Spleen (tissue), 11 donors: Measurements from ENCODE around the gene ASCL5. TPM values are rescaled to one million over a fixed set of nuclear protein-coding genes. Genes with fewer than 3 reads are reported as not detected.

ENCODE experiments used
- DNase-seq: peaks from one replicate; pipeline ENCODE4 v3.0.0-alpha.2; 2020
- H3K27ac ChIP-seq, 8 donors: fragments of 200-600 bp; sonication (generic) in 7 of 8; 1 replicate in 4 of 8; 2 replicates in 4 of 8; pipeline versions ENCODE4 v1.5.0 to v1.8.0; 2016 to 2021; ENCODE audit warnings: inconsistent platforms in 4 of 8, mild to moderate bottlenecking in 4 of 8, moderate library complexity in 1 of 8
- H3K27me3 ChIP-seq, 7 donors: fragments of 200-600 bp; sonication (generic) in 6 of 7; replicated peaks in 1 of 7; 1 replicate in 4 of 7; 2 replicates in 3 of 7; pipeline versions ENCODE4 v1.5.0 to v1.8.0; 2016 to 2021; ENCODE audit warnings: inconsistent platforms in 3 of 7, mild to moderate bottlenecking in 1 of 7
- H3K36me3 ChIP-seq, 6 donors: fragments of 200-600 bp; sonication (generic) in 5 of 6; 1 replicate in 4 of 6; 2 replicates in 2 of 6; pipeline versions ENCODE4 v1.5.0 to v1.8.0; 2016 to 2021; ENCODE audit warnings: inconsistent platforms in 2 of 6
- H3K4me1 ChIP-seq, 6 donors: fragments of 200-600 bp; sonication (generic) in 5 of 6; 1 replicate in 3 of 6; 2 replicates in 3 of 6; pipeline versions ENCODE4 v1.5.0 to v1.8.0; 2016 to 2021; ENCODE audit warnings: inconsistent platforms in 3 of 6
- H3K4me3 ChIP-seq, 8 donors: fragments of 200-600 bp; sonication (generic) in 7 of 8; 1 replicate in 4 of 8; 2 replicates in 4 of 8; pipeline versions ENCODE4 v1.5.0 to v1.8.0; 2016 to 2021; ENCODE audit warnings: inconsistent platforms in 4 of 8, mild to moderate bottlenecking in 4 of 8, moderate library complexity in 2 of 8
- H3K9me3 ChIP-seq, 8 donors: fragments of 200-600 bp; sonication (generic) in 7 of 8; 1 replicate in 4 of 8; 2 replicates in 4 of 8; pipeline versions ENCODE4 v1.5.0 to v1.8.0; 2016 to 2021; ENCODE audit warnings: inconsistent platforms in 4 of 8
- POLR2A ChIP-seq, 3 donors: fragments of 450-650 bp; IDR thresholded peaks; one replicate each; pipeline ENCODE4 v1.5.1; 2017; ENCODE audit warnings: antibody characterized with exemption in 3 of 3, mild to moderate bottlenecking in 1 of 3
- POLR2AphosphoS5 ChIP-seq, 3 donors: sonication (generic); formaldehyde crosslinking; IDR thresholded peaks; one replicate each; pipeline ENCODE4 v1.5.1; 2017; ENCODE audit warnings: antibody characterized with exemption in 3 of 3
- WGBS, 5 donors: extraction: QIAGEN DNeasy Blood & Tissue Kit in 3 of 5; methylation state at CpG; one replicate each; pipeline versions ENCODE4 v1.1.5 to v1.1.7; 2013 to 2018; 5-methylcytosine and 5-hydroxymethylcytosine counted together
- intact Hi-C: fragments of 100-400 bp; cut with DNase I; formaldehyde crosslinking; loops from one replicate; pipeline ENCODE4 v1.15.0; 2023; ENCODE audit warnings: low total_unique reads
- polyA plus RNA-seq, 3 donors: library from polyadenylated mRNA; stranded (reverse); fragments of 200-250 nt; gene quantifications; one replicate each; pipeline ENCODE4 v1.2.1, GENCODE V29; 2013
- total RNA-seq, 7 donors: library from RNA; depleted of rRNA in 3 of 7; stranded (reverse); fragments of >200 nt in 3 of 7; fragmentation: NEBNext Ultra II Directional in 4 of 7; extraction: Animal tissue kit (Norgen Biotek cat#: 25700) in 4 of 7; gene quantifications; one replicate each; pipeline versions ENCODE4 v1.1.0 to v1.2.1, GENCODE V29; 2016 to 2021
- TF ChIP-seq, protein P1 (sequence below), 11 experiments: fragments of 200-600 bp in 7 of 11; fragments of 450-650 bp in 4 of 11; sonication (generic) in 4 of 11; IDR thresholded peaks in 8 of 11; conservative IDR thresholded peaks in 3 of 11; 1 replicate in 7 of 11; 2 replicates in 4 of 11; pipeline versions ENCODE4 v1.4.0 to v1.8.0; 2016 to 2021; ENCODE audit warnings: antibody characterized with exemption in 11 of 11, inconsistent platforms in 4 of 11, mild to moderate bottlenecking in 1 of 11
- donor health status: healthy with polysubstance abuse.
- donor health status: DM: no; HTN: no; CAD: no; lungs with moderate emphysema.
- donor health status: DM: no; HTN: no; CAD: no.
- donor health status: Bipolar disorder and iron deficiency.
- donor health status: healthy.
- donor health status: DM: no; HTN: no; CAD: no.
- donor health status: DM: yes; HTN: yes; CAD: no.

ASCL5 gene
- total and polyA plus RNA-seq, 10 donors, result 0.06 to 0.85 (median 0.09) TPM; not detected in 6

DNA sequence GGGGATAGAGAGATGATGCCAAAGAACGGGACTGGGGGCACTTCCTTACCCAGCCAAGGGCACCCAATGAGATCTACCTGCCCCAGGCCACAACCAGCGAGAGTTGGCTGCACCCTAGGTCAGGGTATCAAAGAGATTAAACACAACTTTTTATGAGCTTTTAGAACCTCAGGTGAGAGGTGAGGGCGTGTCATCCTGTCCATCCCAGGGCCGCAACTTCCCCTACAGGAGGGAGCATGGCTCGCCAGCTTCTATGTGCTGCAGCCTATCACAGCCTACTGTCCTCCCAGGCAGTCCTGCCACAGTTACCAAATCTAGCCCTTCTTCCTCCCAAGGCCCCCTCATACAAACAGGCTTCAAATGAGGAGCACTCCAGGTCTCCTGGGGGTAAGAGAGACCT lies 14.4 kb upstream of the ASCL5 start:
- WGBS, 5 donors, result 90 to 97% (median 95%) methylated on average over 5 of the region's 5 CpGs
- H3K27ac ChIP-seq, result no peak overlapping the region
- no peak overlapping the region for H3K4me3 ChIP-seq
- H3K4me1 ChIP-seq, result no peaks in the 10 kb centered on the region
- intact Hi-C loops, result no loop called here
- peaks cover 3 to 98% (median 58%) of the 10 kb centered on the region in 6 donors for H3K36me3 ChIP-seq
- TF ChIP-seq, protein P1, sequence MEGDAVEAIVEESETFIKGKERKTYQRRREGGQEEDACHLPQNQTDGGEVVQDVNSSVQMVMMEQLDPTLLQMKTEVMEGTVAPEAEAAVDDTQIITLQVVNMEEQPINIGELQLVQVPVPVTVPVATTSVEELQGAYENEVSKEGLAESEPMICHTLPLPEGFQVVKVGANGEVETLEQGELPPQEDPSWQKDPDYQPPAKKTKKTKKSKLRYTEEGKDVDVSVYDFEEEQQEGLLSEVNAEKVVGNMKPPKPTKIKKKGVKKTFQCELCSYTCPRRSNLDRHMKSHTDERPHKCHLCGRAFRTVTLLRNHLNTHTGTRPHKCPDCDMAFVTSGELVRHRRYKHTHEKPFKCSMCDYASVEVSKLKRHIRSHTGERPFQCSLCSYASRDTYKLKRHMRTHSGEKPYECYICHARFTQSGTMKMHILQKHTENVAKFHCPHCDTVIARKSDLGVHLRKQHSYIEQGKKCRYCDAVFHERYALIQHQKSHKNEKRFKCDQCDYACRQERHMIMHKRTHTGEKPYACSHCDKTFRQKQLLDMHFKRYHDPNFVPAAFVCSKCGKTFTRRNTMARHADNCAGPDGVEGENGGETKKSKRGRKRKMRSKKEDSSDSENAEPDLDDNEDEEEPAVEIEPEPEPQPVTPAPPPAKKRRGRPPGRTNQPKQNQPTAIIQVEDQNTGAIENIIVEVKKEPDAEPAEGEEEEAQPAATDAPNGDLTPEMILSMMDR (IDR thresholded peaks at IDR 0.05 in 8 of 11, conservative IDR thresholded peaks at IDR 0.05 in 3 of 11), result no peak
- TF ChIP-seq POLR2AphosphoS5 (IDR thresholded peaks at IDR 0.05) (no peak), POLR2A (IDR thresholded peaks at IDR 0.05) (no peak)
- no peaks in the 10 kb centered on the region for H3K9me3 ChIP-seq
- no peaks in the 10 kb centered on the region for H3K27me3 ChIP-seq
- DNase-seq, result no peak

DNA sequence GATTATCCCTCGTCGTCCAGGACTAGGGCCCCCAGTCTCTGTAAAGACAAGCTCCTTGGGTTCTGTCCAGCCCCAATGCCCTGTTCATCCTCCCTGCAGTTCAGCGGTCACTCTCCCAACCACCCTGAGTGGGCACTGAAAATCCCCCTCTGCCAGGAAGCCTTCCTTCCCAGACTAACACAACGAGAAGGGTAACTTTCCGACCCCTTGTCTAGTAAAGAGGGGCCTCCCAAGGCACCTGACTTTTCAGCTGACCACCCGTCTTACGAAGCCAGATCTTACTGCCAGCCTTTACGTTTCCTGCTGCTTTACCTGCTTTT lies 13.9 kb upstream of the ASCL5 start:
- Histone ChIP-seq H3K4me3 (no peak overlapping the region), H3K9me3 (no peaks in the 10 kb centered on the region), H3K36me3 (peaks cover 3 to 98% (median 54%) of the 10 kb centered on the region in 6 donors), H3K27me3 (no peaks in the 10 kb centered on the region), H3K27ac (no peak overlapping the region), H3K4me1 (no peaks in the 10 kb centered on the region)
- intact Hi-C loops, result no loop called here
- WGBS, 5 donors, result 87 to 95% (median 92%) methylated on average over 8 of the region's 8 CpGs
- TF ChIP-seq POLR2AphosphoS5 (IDR thresholded peaks at IDR 0.05) (no peak), POLR2A (IDR thresholded peaks at IDR 0.05) (no peak)
- TF ChIP-seq, protein P1 (IDR thresholded peaks at IDR 0.05 in 8 of 11, conservative IDR thresholded peaks at IDR 0.05 in 3 of 11), result no peak
- DNase-seq, result no peak

DNA sequence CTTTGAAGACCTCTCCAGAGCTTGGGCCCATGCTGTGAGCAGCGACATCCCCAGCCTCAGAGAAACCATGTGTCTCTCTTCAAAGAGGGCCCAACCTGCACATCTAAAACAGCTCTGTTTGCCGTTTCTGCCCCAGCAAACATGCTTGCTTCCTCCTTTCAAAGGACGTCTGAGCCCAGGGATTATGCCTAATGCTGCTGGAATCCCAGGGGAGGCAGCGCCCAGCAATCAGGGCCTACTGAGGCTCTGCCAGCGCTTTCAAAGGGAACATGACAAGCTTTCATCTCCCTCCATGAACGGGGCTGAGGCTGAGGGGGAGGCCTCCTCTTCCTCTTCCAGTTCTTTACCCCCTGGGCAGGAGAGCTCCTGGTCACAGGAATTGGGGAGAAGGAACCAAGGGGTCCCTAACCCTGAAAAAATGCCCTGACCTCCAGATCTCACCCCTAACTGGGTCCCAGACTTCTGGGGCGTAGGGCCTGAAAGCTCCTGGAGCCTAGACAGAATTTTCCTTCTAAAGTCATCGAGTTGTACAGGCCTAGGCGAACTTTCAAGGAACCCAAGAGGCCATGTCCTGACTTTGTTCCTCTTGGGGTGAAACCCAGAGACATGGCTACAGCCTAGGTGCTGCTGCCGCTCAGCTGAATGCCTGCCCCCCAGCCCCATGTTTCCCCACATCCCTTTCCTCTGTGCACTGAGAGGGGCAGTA lies 13.4 kb upstream of the ASCL5 start:
- TF ChIP-seq POLR2AphosphoS5 (IDR thresholded peaks at IDR 0.05) (no peak), POLR2A (IDR thresholded peaks at IDR 0.05) (no peak)
- TF ChIP-seq, protein P1 (IDR thresholded peaks at IDR 0.05 in 8 of 11, conservative IDR thresholded peaks at IDR 0.05 in 3 of 11), result no peak
- no peak for DNase-seq
- intact Hi-C loops, result no loop called here
- H3K4me1 ChIP-seq, result no peaks in the 10 kb centered on the region
- H3K27ac ChIP-seq, result no peak overlapping the region
- no peak overlapping the region for H3K4me3 ChIP-seq
- peaks cover under 1 to 98% (median 54%) of the 10 kb centered on the region in 6 donors for H3K36me3 ChIP-seq
- no peaks in the 10 kb centered on the region for H3K9me3 ChIP-seq
- no peaks in the 10 kb centered on the region for H3K27me3 ChIP-seq
- 72 to 86% (median 80%) methylated on average over 10 of the region's 10 CpGs for WGBS, 5 donors

DNA sequence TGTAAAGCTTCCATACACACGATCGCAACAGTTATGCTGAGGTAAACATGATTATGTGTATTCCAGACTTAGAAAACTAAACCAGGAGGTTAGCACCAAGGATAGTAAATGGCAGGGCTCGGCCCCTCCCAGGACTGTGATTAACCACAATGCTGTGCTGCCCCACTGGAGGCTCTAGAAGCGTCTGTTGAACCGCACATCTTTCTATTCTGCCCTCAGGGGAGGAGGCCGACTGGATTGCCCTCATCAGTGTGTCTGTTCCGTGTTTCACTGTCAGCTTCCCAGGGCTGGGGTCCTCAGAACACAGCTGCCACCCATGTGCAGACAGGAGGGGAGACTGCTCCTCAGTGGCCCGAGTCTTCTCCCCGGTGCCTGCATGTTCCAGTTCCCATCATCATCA lies 12.8 kb upstream of the ASCL5 start:
- peaks cover 0 to 98% (median 54%) of the 10 kb centered on the region in 6 donors for H3K36me3 ChIP-seq

More for the DNA sequence above, 12.8 kb upstream of the ASCL5 start:
- no peaks in the 10 kb centered on the region for H3K4me1 ChIP-seq
- H3K27ac ChIP-seq, result no peak overlapping the region
- no peak overlapping the region for H3K4me3 ChIP-seq
- WGBS, 5 donors, result 87 to 93% (median 90%) methylated on average over 9 of the region's 9 CpGs
- DNase-seq, result no peak
- TF ChIP-seq, protein P1 (IDR thresholded peaks at IDR 0.05 in 8 of 11, conservative IDR thresholded peaks at IDR 0.05 in 3 of 11), result no peak
- no peak for TF ChIP-seq POLR2AphosphoS5 (IDR thresholded peaks at IDR 0.05)
- H3K9me3 ChIP-seq, result no peaks in the 10 kb centered on the region
- intact Hi-C loops, result no loop called here
- H3K27me3 ChIP-seq, result no peaks in the 10 kb centered on the region
